HepG2 (cell line): ENCODE data around the gene ABCB9. TPM values are rescaled to one million over a fixed set of nuclear protein-coding genes. Genes with fewer than 3 reads are reported as not detected.

Source experiments
- ATF5 ChIP-seq: sonication (generic); formaldehyde crosslinking; IDR thresholded peaks from 2 replicates; pipeline ENCODE4 v1.4.0; 2020; ENCODE audit warnings: mild to moderate bottlenecking, low read depth, missing genetic modification reagents
- CEBPB ChIP-seq: IDR thresholded peaks from 2 replicates; pipeline ENCODE4 v1.6.1; 2011; ENCODE audit warnings: low read depth, low read length, improper control_type of control experiment, borderline replicate concordance
- CREB1 ChIP-seq, 2 experiments: fragments of 450-650 bp in 1 of 2; IDR thresholded peaks; 2 replicates each; pipeline ENCODE4 v1.6.1; 2016 to 2017; ENCODE audit warnings: control low read depth in 1 of 2, mild to moderate bottlenecking in 1 of 2, missing compliant biosample characterization in 1 of 2, missing genetic modification characterization in 1 of 2
- NR2C2 ChIP-seq: sonication (generic); formaldehyde crosslinking; IDR thresholded peaks from 2 replicates; pipeline ENCODE4 v1.4.0; 2020; ENCODE audit warnings: missing genetic modification reagents, mild to moderate bottlenecking, moderate library complexity, borderline replicate concordance
- RXRA ChIP-seq: sonication (generic); formaldehyde crosslinking; IDR thresholded peaks from 2 replicates; pipeline ENCODE4 v1.5.1; 2020; ENCODE audit warnings: missing genetic modification reagents
- SRSF9 ChIP-seq: fragments of 200-400 bp; formaldehyde crosslinking; IDR thresholded peaks from 2 replicates; pipeline ENCODE4 v1.6.1; 2018; ENCODE audit warnings: borderline replicate concordance, mild to moderate bottlenecking, low read depth, low read length; ENCODE audit not compliant: insufficient read depth, poor library complexity, severe bottlenecking
- TBX3 ChIP-seq: fragments of 450-650 bp; IDR thresholded peaks from 2 replicates; pipeline ENCODE4 v1.6.1; 2017; ENCODE audit warnings: antibody characterized with exemption, mild to moderate bottlenecking, inconsistent platforms, borderline replicate concordance
- U2AF2 ChIP-seq: fragments of 200-400 bp; formaldehyde crosslinking; IDR thresholded peaks from 2 replicates; pipeline ENCODE4 v1.6.1; 2017; ENCODE audit warnings: low read depth, mild to moderate bottlenecking, low read length
- ZNF142 ChIP-seq: sonication (generic); formaldehyde crosslinking; IDR thresholded peaks from 2 replicates; pipeline ENCODE4 v1.4.0; 2020; ENCODE audit warnings: missing genetic modification reagents
- ZNF331 ChIP-seq: sonication (generic); formaldehyde crosslinking; IDR thresholded peaks from 2 replicates; pipeline ENCODE4 v1.4.0; 2020; ENCODE audit warnings: missing genetic modification reagents
- ZNF362 ChIP-seq: sonication (generic); formaldehyde crosslinking; IDR thresholded peaks from 2 replicates; pipeline ENCODE4 v1.4.0; 2020; ENCODE audit warnings: missing genetic modification reagents, mild to moderate bottlenecking, borderline replicate concordance
- ZNF670 ChIP-seq: sonication (generic); formaldehyde crosslinking; IDR thresholded peaks from 2 replicates; pipeline ENCODE4 v1.8.0; 2022; ENCODE audit warnings: mild to moderate bottlenecking, missing genetic modification reagents, borderline replicate concordance
- ZNF674 ChIP-seq: sonication (generic); formaldehyde crosslinking; IDR thresholded peaks from 2 replicates; pipeline ENCODE4 v1.5.0; 2020; ENCODE audit warnings: low read depth, mild to moderate bottlenecking, missing genetic modification reagents
- ZNF687 ChIP-seq: sonication (generic); formaldehyde crosslinking; IDR thresholded peaks from 2 replicates; pipeline ENCODE4 v1.5.1; 2020; ENCODE audit warnings: mild to moderate bottlenecking, missing genetic modification reagents, moderate library complexity
- ZSCAN29 ChIP-seq: sonication (generic); formaldehyde crosslinking; conservative IDR thresholded peaks from 2 replicates; pipeline ENCODE4 v1.4.0; 2020; ENCODE audit warnings: mild to moderate bottlenecking, missing genetic modification reagents
- ZSCAN31 ChIP-seq: sonication (generic); formaldehyde crosslinking; IDR thresholded peaks from 2 replicates; pipeline ENCODE4 v1.5.0; 2020; ENCODE audit warnings: low read depth, mild to moderate bottlenecking, missing genetic modification reagents
- polyA plus RNA-seq, 8 experiments: library from polyadenylated mRNA; depleted of rRNA in 3 of 8; stranded (reverse) in 7 of 8; unstranded in 1 of 8; fragments of >200 nt; fragmentation: Illumina TruSeq in 4 of 8; extraction: Trizol in 4 of 8; gene quantifications; 2 replicates each; pipeline versions ENCODE4 v1.2.1 to v1.2.3, GENCODE V29; 2011 to 2016; ENCODE audit warnings: low read depth in 4 of 8, missing spikeins in 1 of 8, mixed read lengths in 1 of 8; ENCODE audit not compliant: insufficient read depth in 1 of 8
- total RNA-seq, 5 experiments: library from RNA; depleted of rRNA; stranded (reverse); fragments of >200 nt; fragmentation: Illumina TruSeq; extraction: Trizol; gene quantifications; 2 replicates each; pipeline ENCODE4 v1.2.3, GENCODE V29; 2016; ENCODE audit warnings: low read depth in 1 of 5

The ABCB9 gene
- total and polyA plus RNA-seq, 2 of the 13 experiments (the other 11 are each of a cell fraction or from before 2014, with no cell fraction given), result 5.1 to 6.0 TPM

- TF ChIP-seq NR2C2 (CRISPR knock-in tag), result no peak
- TF ChIP-seq RXRA (CRISPR knock-in tag), result no peak
- no peak for TF ChIP-seq ZSCAN29 (CRISPR knock-in tag)
- TF ChIP-seq ZNF670, result no peak
- TF ChIP-seq ZNF362 (CRISPR knock-in tag), result no peak
- TF ChIP-seq ZNF674, result no peak
- no peak for TF ChIP-seq TBX3
- no peak for TF ChIP-seq ZSCAN31 (CRISPR knock-in tag)
- no peak for TF ChIP-seq ZNF142
- no peak for TF ChIP-seq ATF5 (CRISPR knock-in tag)
- TF ChIP-seq SRSF9, result no peak
- no peak for TF ChIP-seq U2AF2
- TF ChIP-seq ZNF687 (CRISPR knock-in tag), result peak; percentile 66
- TF ChIP-seq CEBPB, result no peak
- TF ChIP-seq ZNF331 (CRISPR knock-in tag), result peak; percentile 52; the same call in 1 of the 2 replicates
- no peak for TF ChIP-seq CREB1 (IDR thresholded peaks at IDR 0.05)
- TF ChIP-seq CREB1 (CRISPR knock-in tag; IDR thresholded peaks at IDR 0.05), result no peak
Measured at GRCh38 chr12:122965851-122966742, at the start of gene ABCB9 (continued).
